A549 (cell line): ENCODE results near the gene BAIAP2L1. TPM values are rescaled to one million over a fixed set of nuclear protein-coding genes. Genes with fewer than 3 reads are reported as not detected.
A peak's percentile ranks its signal among the peaks of the same experiment; 100 is the strongest.

ENCODE experiments used
- ATAC-seq, 2 experiments: fragments of 200-7000 bp in 1 of 2; fragments of >200 bp in 1 of 2; cut with Nextera tagmentation in 1 of 2; cut with Tn5 transposase in 1 of 2; 3 replicates each; pipeline versions ENCODE4 v1.8.0 to v1.9.1; 2018 to 2020; ENCODE audit warnings: mild to moderate bottlenecking in 1 of 2, moderate library complexity in 1 of 2
- CTCF ChIA-PET: fragments of 300-600 bp; sonication (Branson Sonifier 250); formaldehyde crosslinking; extraction: SDS; loops from one replicate; lab custom pipeline; 2021; ENCODE audit warnings: antibody characterized with exemption, inconsistent platforms; lab: Yijun Ruan, JAX
- POLR2A ChIA-PET: fragments of 350-600 bp; formaldehyde crosslinking; extraction: SDS; loops from one replicate; lab custom pipeline; 2021; ENCODE audit warnings: antibody characterized with exemption, inconsistent platforms; lab: Yijun Ruan, JAX
- DNase-seq, 2 experiments: peaks; one replicate each; pipeline versions ENCODE4 v3.0.0 to v3.0.0-alpha.2; 2011 to 2016; ENCODE audit warnings: low read depth in 1 of 2, low spot score in 1 of 2
- FAIRE-seq: peaks from 2 replicates; lab custom pipeline; 2011; peaks lifted over from hg19 to GRCh38; lab: Jason Lieb, UNC
- H3K27ac ChIP-seq, 2 experiments: fragments of >200 bp; sonication (Bioruptor Twin); formaldehyde crosslinking; 3 replicates each; pipeline ENCODE4 v1.5.1; 2016 to 2017
- H3K4me1 ChIP-seq: fragments of >200 bp; sonication (Bioruptor Twin); formaldehyde crosslinking; 3 replicates; pipeline ENCODE4 v1.6.1; 2016
- H3K4me2 ChIP-seq: fragments of >200 bp; sonication (Bioruptor Twin); formaldehyde crosslinking; 3 replicates; pipeline ENCODE4 v1.6.1; 2016
- H3K4me3 ChIP-seq: fragments of >200 bp; sonication (Bioruptor Twin); formaldehyde crosslinking; 3 replicates; pipeline ENCODE4 v1.5.1; 2016
- H3K9me3 ChIP-seq: fragments of >200 bp; sonication (Bioruptor Twin); formaldehyde crosslinking; 3 replicates; pipeline ENCODE4 v1.6.1; 2016
- BCL3 ChIP-seq: fragments of >200 bp; sonication (Bioruptor Twin); formaldehyde crosslinking; IDR thresholded peaks from 3 replicates; pipeline ENCODE4 v1.6.1; 2016
- CBX8 ChIP-seq: fragments of 200-600 bp; sonication (generic); IDR thresholded peaks from 2 replicates; pipeline ENCODE4 v1.6.1; 2016
- CHD2 ChIP-seq: fragments of 150-350 bp; IDR thresholded peaks from 2 replicates; pipeline ENCODE4 v1.6.1; 2014; ENCODE audit warnings: low read length; ENCODE audit not compliant: partially characterized antibody
- EHF ChIP-seq: fragments of 250-450 bp; sonication (Bioruptor Pico); IDR thresholded peaks from 2 replicates; pipeline ENCODE4 v1.5.0; 2020; ENCODE audit warnings: mild to moderate bottlenecking
- EHMT2 ChIP-seq: fragments of 200-600 bp; sonication (generic); IDR thresholded peaks from 2 replicates; pipeline ENCODE4 v1.6.1; 2016; ENCODE audit warnings: antibody characterized with exemption, low read depth, mild to moderate bottlenecking, moderate library complexity
- ESRRA ChIP-seq: fragments of 150-350 bp; IDR thresholded peaks from 2 replicates; pipeline ENCODE4 v1.6.1; 2014; ENCODE audit warnings: mild to moderate bottlenecking, low read length, borderline replicate concordance
- FOSL2 ChIP-seq, 2 experiments: fragments of 450-650 bp in 1 of 2; fragments of >200 bp in 1 of 2; sonication (Bioruptor Twin) in 1 of 2; formaldehyde crosslinking; IDR thresholded peaks; 2 replicates each; pipeline versions ENCODE4 v1.5.0 to v1.6.1; 2016 to 2020; ENCODE audit warnings: mild to moderate bottlenecking in 1 of 2, moderate library complexity in 1 of 2
- FOXS1 ChIP-seq: fragments of 250-450 bp; sonication (Bioruptor Pico); IDR thresholded peaks from 2 replicates; pipeline ENCODE4 v1.5.0; 2020; ENCODE audit warnings: mild to moderate bottlenecking, moderate library complexity
- GATA3 ChIP-seq: IDR thresholded peaks from 2 replicates; pipeline ENCODE4 v1.6.1; 2012; ENCODE audit warnings: borderline replicate concordance
- HDAC2 ChIP-seq: fragments of 200-600 bp; sonication (generic); IDR thresholded peaks from 2 replicates; pipeline ENCODE4 v1.6.1; 2016
- HEYL ChIP-seq: fragments of 250-450 bp; sonication (Bioruptor Pico); IDR thresholded peaks from 2 replicates; pipeline ENCODE4 v1.8.0; 2021; ENCODE audit warnings: mild to moderate bottlenecking, moderate library complexity
- HOXB13 ChIP-seq: fragments of 250-450 bp; sonication (Bioruptor Pico); IDR thresholded peaks from 2 replicates; pipeline ENCODE4 v1.5.0; 2020; ENCODE audit warnings: low read depth, mild to moderate bottlenecking, moderate library complexity
- KDM5A ChIP-seq: fragments of 200-600 bp; sonication (generic); IDR thresholded peaks from 2 replicates; pipeline ENCODE4 v1.6.1; 2016; ENCODE audit warnings: antibody characterized with exemption, mild to moderate bottlenecking
- MAFK ChIP-seq: fragments of 450-650 bp; IDR thresholded peaks from 2 replicates; pipeline ENCODE4 v1.6.1; 2014; ENCODE audit not compliant: partially characterized antibody
- NFE2L2 ChIP-seq: fragments of 150-350 bp; conservative IDR thresholded peaks from 2 replicates; pipeline ENCODE4 v1.6.1; 2014; ENCODE audit warnings: low read length
- NR3C1 ChIP-seq: fragments of >200 bp; sonication (Bioruptor Twin); formaldehyde crosslinking; IDR thresholded peaks from 3 replicates; pipeline ENCODE4 v1.6.1; 2017
- RAD21 ChIP-seq, 2 experiments: fragments of >200 bp in 1 of 2; sonication (Bioruptor Twin) in 1 of 2; formaldehyde crosslinking in 1 of 2; IDR thresholded peaks in 1 of 2; conservative IDR thresholded peaks in 1 of 2; 2 replicates in 1 of 2; 3 replicates in 1 of 2; pipeline ENCODE4 v1.6.1; 2012 to 2018; ENCODE audit warnings: inconsistent platforms in 1 of 2
- RARB ChIP-seq: fragments of 250-450 bp; sonication (Bioruptor Pico); IDR thresholded peaks from 2 replicates; pipeline ENCODE4 v1.8.0; 2021; ENCODE audit warnings: mild to moderate bottlenecking, moderate library complexity
- SMC3 ChIP-seq: fragments of >200 bp; sonication (Bioruptor Twin); formaldehyde crosslinking; IDR thresholded peaks from 3 replicates; pipeline ENCODE4 v1.6.1; 2018; ENCODE audit warnings: inconsistent platforms
- SREBF2 ChIP-seq: fragments of 450-650 bp; IDR thresholded peaks from 2 replicates; pipeline ENCODE4 v1.6.1; 2014; ENCODE audit warnings: mild to moderate bottlenecking, moderate library complexity
- TFCP2L1 ChIP-seq: fragments of 250-450 bp; sonication (Bioruptor Pico); IDR thresholded peaks from 2 replicates; pipeline ENCODE4 v1.5.0; 2021; ENCODE audit warnings: mild to moderate bottlenecking
- TP53 ChIP-seq: fragments of 250-450 bp; sonication (Bioruptor Pico); IDR thresholded peaks from 2 replicates; pipeline ENCODE4 v1.5.0; 2021; ENCODE audit warnings: mild to moderate bottlenecking, moderate library complexity
- ZNF302 ChIP-seq: fragments of 250-450 bp; sonication (Bioruptor Pico); IDR thresholded peaks from 2 replicates; pipeline ENCODE4 v1.9.0; 2021; ENCODE audit warnings: inconsistent platforms, mild to moderate bottlenecking, moderate library complexity
- WGBS: methylation state at CpG from one replicate; pipeline ENCODE4 v1.1.6; 2017; ENCODE audit errors: missing lambda C conversion rate; 5-methylcytosine and 5-hydroxymethylcytosine counted together
- polyA plus RNA-seq, 4 experiments: library from polyadenylated mRNA; depleted of rRNA in 3 of 4; stranded (reverse); fragments of >200 nt; fragmentation: RNase III in 1 of 4; extraction: RNeasy Plus Mini Kit Qiagen cat#74134 plus additional on column Dnase treatment in 1 of 4; gene quantifications; 2 replicates in 3 of 4; 3 replicates in 1 of 4; pipeline ENCODE4 v1.2.3, GENCODE V29; 2011 to 2017
- TF ChIP-seq, protein P1 (sequence below): fragments of 250-450 bp; sonication (Bioruptor Pico); IDR thresholded peaks from 2 replicates; pipeline ENCODE4 v1.5.0; 2020; ENCODE audit warnings: low read depth, mild to moderate bottlenecking, moderate library complexity

Gene BAIAP2L1
- polyA plus RNA-seq, 2 of the 4 experiments (the other 2 are of a cell fraction), result 39.4 to 89.3 TPM

DNA sequence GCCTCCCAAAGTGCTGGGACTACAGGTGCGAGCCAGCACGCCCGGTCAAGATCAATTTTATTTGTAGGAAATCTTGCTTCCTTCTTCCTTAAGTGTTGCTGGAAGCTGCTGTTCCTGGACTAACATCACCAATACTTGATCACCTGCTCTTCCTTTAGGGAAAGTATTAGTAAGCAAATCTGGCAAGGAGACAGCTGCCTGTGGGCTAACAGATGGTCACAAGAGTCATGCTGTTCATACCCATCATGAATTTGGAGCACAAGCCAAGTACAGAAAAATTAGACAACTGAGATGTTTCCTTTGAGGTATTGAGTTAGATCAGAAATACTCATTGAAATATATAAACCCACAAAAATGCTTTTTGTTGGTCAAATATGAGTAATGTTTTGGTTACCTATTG, 27.9 kb downstream of the BAIAP2L1 start:
- POLR2A ChIA-PET, result no interaction called here
- TF ChIP-seq RARB (CRISPR knock-in tag), result no peak
- no peak for TF ChIP-seq TP53 (CRISPR knock-in tag)
- no peak for TF ChIP-seq CHD2
- no peak for TF ChIP-seq BCL3
- no peak for TF ChIP-seq KDM5A
- TF ChIP-seq HDAC2, result no peak
- no peak for TF ChIP-seq SREBF2
- TF ChIP-seq EHMT2, result no peak
- CTCF ChIA-PET, result interaction anchor here (0.9 to 5.1 kb wide), 6 partner anchors 13 to 463 kb away, joined by 3 to 22 read pairs (median 4); partner anchors contain the start of gene BAIAP2L1
- H3K4me3 ChIP-seq, result no peak overlapping the region
- H3K9me3 ChIP-seq, result no peaks in the 10 kb centered on the region
- peaks cover 44% of the 10 kb centered on the region for H3K4me1 ChIP-seq
- peak overlapping the region in 1 of 2 experiments; percentile 16; a peak in 1 of 6 replicates for H3K27ac ChIP-seq
- no peak overlapping the region for H3K4me2 ChIP-seq
- FAIRE-seq (no peak), DNase-seq (no peak), ATAC-seq (no peak)
- WGBS, result 94% methylated on average over 3 of the region's 3 CpGs

DNA sequence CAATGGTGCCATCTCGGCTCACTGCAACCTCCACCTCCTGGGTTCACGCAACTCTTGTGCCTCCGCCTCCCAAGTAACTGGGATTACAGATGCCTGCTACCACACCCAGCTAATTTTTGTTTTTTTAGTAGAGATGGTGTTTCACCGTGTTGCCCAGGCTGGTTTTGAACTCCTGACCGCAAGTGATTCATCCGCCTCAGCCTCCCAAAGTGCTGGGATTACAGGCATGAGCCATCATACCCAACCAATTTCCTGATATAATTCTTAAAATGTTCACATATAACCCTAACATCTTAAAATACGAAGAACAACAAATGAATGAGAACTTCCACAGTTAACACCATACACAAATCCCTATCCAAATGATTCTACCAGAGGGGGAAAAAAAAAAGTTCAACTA, 31.2 kb downstream of the BAIAP2L1 start:
- POLR2A ChIA-PET, result interaction anchor here (0.6 to 0.7 kb wide), 2 partner anchors 12 to 40 kb away, joined by 5 to 6 read pairs; no protein-coding TSS in a partner anchor
- Histone ChIP-seq H3K4me1 (peaks cover 44% of the 10 kb centered on the region), H3K4me3 (no peak overlapping the region), H3K4me2 (no peak overlapping the region), H3K27ac (0 out of 6 replicates have a peak overlapping the region, but pooled peaks of 1 of the 2 experiments have one; percentile 14), H3K9me3 (no peaks in the 10 kb centered on the region)
- ATAC-seq, result no peak
- no peak for FAIRE-seq
- no peak for DNase-seq
- WGBS, result 88% methylated on average over 7 of the region's 7 CpGs
- CTCF ChIA-PET, result interaction anchor here (0.6 to 1.2 kb wide), 4 partner anchors 14 to 75 kb away, joined by 3 to 4 read pairs (median 3); no protein-coding TSS in a partner anchor
- no peak for TF ChIP-seq FOXS1 (CRISPR knock-in tag)
- TF ChIP-seq, protein P1, sequence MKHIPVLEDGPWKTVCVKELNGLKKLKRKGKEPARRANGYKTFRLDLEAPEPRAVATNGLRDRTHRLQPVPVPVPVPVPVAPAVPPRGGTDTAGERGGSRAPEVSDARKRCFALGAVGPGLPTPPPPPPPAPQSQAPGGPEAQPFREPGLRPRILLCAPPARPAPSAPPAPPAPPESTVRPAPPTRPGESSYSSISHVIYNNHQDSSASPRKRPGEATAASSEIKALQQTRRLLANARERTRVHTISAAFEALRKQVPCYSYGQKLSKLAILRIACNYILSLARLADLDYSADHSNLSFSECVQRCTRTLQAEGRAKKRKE (CRISPR knock-in tag), result no peak
- TF ChIP-seq HEYL (CRISPR knock-in tag), result no peak
- TF ChIP-seq FOSL2 (IDR thresholded peaks at IDR 0.05), result no peak
- no peak for TF ChIP-seq FOSL2 (CRISPR knock-in tag; IDR thresholded peaks at IDR 0.05)
- TF ChIP-seq KDM5A, result no peak
- no peak for TF ChIP-seq TFCP2L1 (CRISPR knock-in tag)
- TF ChIP-seq CHD2, result no peak
- TF ChIP-seq MAFK, result no peak
- no peak for TF ChIP-seq EHF (CRISPR knock-in tag)
- TF ChIP-seq BCL3, result no peak
- TF ChIP-seq NR3C1, result no peak
- TF ChIP-seq SREBF2, result no peak
- TF ChIP-seq CBX8, result no peak

DNA sequence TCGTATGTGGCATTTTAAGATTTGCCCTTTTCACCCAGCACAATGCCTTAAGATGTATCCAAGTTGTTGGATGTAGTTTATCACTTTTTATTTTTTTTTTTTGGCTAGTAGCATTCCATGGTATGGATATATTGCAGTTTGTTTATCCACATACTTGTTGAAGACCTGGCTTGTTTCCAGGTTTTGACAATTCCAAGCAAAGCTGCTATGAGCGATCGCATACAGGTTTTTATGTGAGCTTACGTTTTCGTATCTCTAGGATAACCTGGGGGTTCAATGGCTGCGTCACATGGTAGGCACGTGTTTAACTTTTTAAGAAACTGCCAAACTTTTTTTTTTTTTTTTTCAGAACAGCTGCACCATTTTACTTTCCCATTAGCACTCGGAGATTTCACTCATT, 32.2 kb downstream of the BAIAP2L1 start:
- H3K4me2 ChIP-seq, result no peak overlapping the region
- POLR2A ChIA-PET, result no interaction called here
- CTCF ChIA-PET, result interaction anchor here (0.6 to 1.4 kb wide), 6 partner anchors 9 to 34 kb away, joined by 3 to 5 read pairs (median 3); no protein-coding TSS in a partner anchor
- peaks cover 41% of the 10 kb centered on the region for H3K4me1 ChIP-seq
- H3K4me3 ChIP-seq, result no peak overlapping the region
- WGBS, result 93% methylated on average over 8 of the region's 8 CpGs
- no peak overlapping the region for H3K27ac ChIP-seq
- H3K9me3 ChIP-seq, result no peaks in the 10 kb centered on the region
- FAIRE-seq, result no peak
- DNase-seq, result no peak
- TF ChIP-seq FOSL2 (IDR thresholded peaks at IDR 0.05) (no peak), FOSL2 (CRISPR knock-in tag; IDR thresholded peaks at IDR 0.05) (no peak), SMC3 (no peak), ZNF302 (CRISPR knock-in tag) (no peak), RAD21 (conservative IDR thresholded peaks at IDR 0.05 in 1 of 2, IDR thresholded peaks at IDR 0.05 in 1 of 2) (no peak), RARB (CRISPR knock-in tag) (no peak), CHD2 (no peak), NFE2L2 (no peak), HOXB13 (CRISPR knock-in tag) (no peak), GATA3 (no peak), ESRRA (no peak)
- no peak for ATAC-seq
